Natural killer cell (primary cell): ENCODE data around the gene GRB10. TPM values are rescaled to one million over a fixed set of nuclear protein-coding genes. Genes with fewer than 3 reads are reported as not detected.

Experiments used
- ATAC-seq, 3 donors: fragments of 150-1000 bp in 2 of 3; fragments of 200-7000 bp in 1 of 3; cut with Tn5 transposase; 1 replicate in 1 of 3; 2 replicates in 2 of 3; pipeline ENCODE4 v1.10.0; 2021; ENCODE audit warnings: mild to moderate bottlenecking in 2 of 3, moderate library complexity in 2 of 3
- DNase-seq, 2 donors: peaks; one replicate each; pipeline versions ENCODE4 v3.0.0 to v3.0.0-alpha.2; 2013 to 2021; ENCODE audit warnings: mixed read lengths in 1 of 2
- H3K27ac ChIP-seq: one replicate; pipeline ENCODE4 v1.5.1; 2013; ENCODE audit warnings: mild to moderate bottlenecking, low read length
- H3K27me3 ChIP-seq: one replicate; pipeline ENCODE4 v1.6.1; 2013; ENCODE audit warnings: low read length; ENCODE audit not compliant: control insufficient read depth, insufficient read depth
- H3K36me3 ChIP-seq: one replicate; pipeline ENCODE4 v1.6.1; 2013; ENCODE audit warnings: low read length; ENCODE audit not compliant: control insufficient read depth, insufficient read depth
- H3K4me1 ChIP-seq: one replicate; pipeline ENCODE4 v1.6.1; 2013; ENCODE audit warnings: low read length; ENCODE audit not compliant: control insufficient read depth, insufficient read depth
- H3K4me3 ChIP-seq: one replicate; pipeline ENCODE4 v1.5.1; 2013; ENCODE audit warnings: low read length
- H3K9me3 ChIP-seq: one replicate; pipeline ENCODE4 v1.6.1; 2013; ENCODE audit warnings: low read length; ENCODE audit not compliant: control insufficient read depth, insufficient read depth
- H3K27ac Mint-ChIP-seq, 2 donors: one replicate each; pipeline ENCODE4 v1.8.0; 2022; ENCODE audit warnings: mild to moderate bottlenecking in 2 of 2, mixed read lengths in 2 of 2, moderate library complexity in 1 of 2
- H3K27me3 Mint-ChIP-seq, 2 donors: one replicate each; pipeline ENCODE4 v1.8.0; 2022; ENCODE audit warnings: low read depth in 2 of 2, mixed read lengths in 2 of 2
- H3K36me3 Mint-ChIP-seq: one replicate; pipeline ENCODE4 v1.8.0; 2022; ENCODE audit warnings: mixed read lengths
- H3K4me1 Mint-ChIP-seq, 2 donors: one replicate each; pipeline ENCODE4 v1.8.0; 2022; ENCODE audit warnings: mixed read lengths in 2 of 2
- H3K4me3 Mint-ChIP-seq: one replicate; pipeline ENCODE4 v1.8.0; 2022; ENCODE audit warnings: mild to moderate bottlenecking, moderate library complexity, mixed read lengths
- H3K9me3 Mint-ChIP-seq, 2 donors: one replicate each; pipeline ENCODE4 v1.8.0; 2022; ENCODE audit warnings: mixed read lengths in 2 of 2
- WGBS: methylation state at CpG from one replicate; pipeline ENCODE4 v1.1.7; 2013; ENCODE audit warnings: missing lambda C conversion rate; ENCODE audit not compliant: insufficient coverage; 5-methylcytosine and 5-hydroxymethylcytosine counted together
- intact Hi-C: fragments of 100-400 bp; cut with micrococcal nuclease; formaldehyde crosslinking; loops from one replicate; pipeline ENCODE4 v1.14.2; 2022
- total RNA-seq, 4 donors: library from RNA; stranded (reverse); fragments of 120-200 nt in 1 of 4; gene quantifications; one replicate each; pipeline versions ENCODE4 v1.2.3 to v1.2.4, GENCODE V29; 2013 to 2022
- TF ChIP-seq, protein P1 (sequence below): fragments of 200-600 bp; IDR thresholded peaks from one replicate; pipeline ENCODE4 v1.8.0; 2022; ENCODE audit warnings: antibody characterized with exemption

Gene GRB10
- total RNA-seq, 3 donors from 2014 or later (not counting 1 experiment from before 2014, with no cell fraction given) = 0.16 to 24.4 (median 1.4) TPM

DNA sequence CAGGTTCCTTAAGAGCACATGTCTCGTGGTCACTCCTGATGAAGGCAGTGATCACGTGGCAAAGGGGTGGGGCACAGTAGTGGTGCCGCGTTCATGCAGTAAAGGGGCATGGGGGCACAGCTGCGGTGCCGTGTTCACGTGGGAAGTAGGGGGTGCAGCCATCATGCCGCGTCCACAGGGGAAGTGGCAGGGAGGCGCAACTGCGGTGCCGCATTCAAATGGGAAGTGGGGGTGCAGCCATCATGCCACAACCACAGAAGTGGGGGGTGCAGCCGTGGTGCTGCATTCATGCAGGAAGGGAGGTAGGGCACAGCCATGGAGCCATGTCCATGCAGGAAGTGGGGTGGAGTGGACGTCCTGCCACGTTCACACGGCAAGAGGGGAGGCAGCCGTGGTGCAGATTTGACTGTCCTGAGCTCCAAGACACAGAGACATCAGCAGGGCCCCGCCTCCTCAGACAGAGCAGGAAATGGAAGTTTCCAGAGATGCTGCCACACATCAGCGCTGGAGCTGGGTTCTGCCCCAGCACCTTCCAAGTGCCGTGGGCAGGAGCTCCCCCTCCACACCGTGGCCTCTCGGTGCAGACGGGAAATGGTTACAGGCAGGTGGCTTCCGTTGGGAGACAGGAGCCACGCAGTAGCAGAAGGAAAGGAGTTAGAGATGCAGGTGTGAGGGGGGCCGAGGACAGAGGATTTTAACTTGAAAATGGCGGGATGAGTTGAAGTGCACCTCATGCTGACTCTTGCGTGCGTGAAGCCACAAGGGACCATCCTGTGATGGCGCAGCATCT lies 122.5 kb downstream of the GRB10 start:
- H3K27ac ChIP-seq = no peak overlapping the region
- H3K4me1 Mint-ChIP-seq = peaks cover 42 to 43% of the 10 kb centered on the region in 2 donors
- H3K27ac Mint-ChIP-seq = peak overlapping the region; percentile 85 to 87
- peak overlapping the region; percentile 8 for H3K4me3 ChIP-seq
- no peaks in the 10 kb centered on the region for H3K9me3 ChIP-seq
- TF ChIP-seq, protein P1, sequence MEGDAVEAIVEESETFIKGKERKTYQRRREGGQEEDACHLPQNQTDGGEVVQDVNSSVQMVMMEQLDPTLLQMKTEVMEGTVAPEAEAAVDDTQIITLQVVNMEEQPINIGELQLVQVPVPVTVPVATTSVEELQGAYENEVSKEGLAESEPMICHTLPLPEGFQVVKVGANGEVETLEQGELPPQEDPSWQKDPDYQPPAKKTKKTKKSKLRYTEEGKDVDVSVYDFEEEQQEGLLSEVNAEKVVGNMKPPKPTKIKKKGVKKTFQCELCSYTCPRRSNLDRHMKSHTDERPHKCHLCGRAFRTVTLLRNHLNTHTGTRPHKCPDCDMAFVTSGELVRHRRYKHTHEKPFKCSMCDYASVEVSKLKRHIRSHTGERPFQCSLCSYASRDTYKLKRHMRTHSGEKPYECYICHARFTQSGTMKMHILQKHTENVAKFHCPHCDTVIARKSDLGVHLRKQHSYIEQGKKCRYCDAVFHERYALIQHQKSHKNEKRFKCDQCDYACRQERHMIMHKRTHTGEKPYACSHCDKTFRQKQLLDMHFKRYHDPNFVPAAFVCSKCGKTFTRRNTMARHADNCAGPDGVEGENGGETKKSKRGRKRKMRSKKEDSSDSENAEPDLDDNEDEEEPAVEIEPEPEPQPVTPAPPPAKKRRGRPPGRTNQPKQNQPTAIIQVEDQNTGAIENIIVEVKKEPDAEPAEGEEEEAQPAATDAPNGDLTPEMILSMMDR = no peak
- WGBS = 25% methylated on average over 30 of the region's 30 CpGs
- intact Hi-C loops = no loop called here
- ATAC-seq (peak; percentile 49 to 57 (median 53)), DNase-seq (peak; percentile 30 to 62)
- peak overlapping the region; percentile 95 for H3K4me3 Mint-ChIP-seq
- H3K4me1 ChIP-seq = peaks cover 55% of the 10 kb centered on the region
- no peaks in the 10 kb centered on the region for H3K9me3 Mint-ChIP-seq
- H3K36me3 ChIP-seq = no peaks in the 10 kb centered on the region
- no peaks in the 10 kb centered on the region for H3K27me3 ChIP-seq
- peaks cover 0 to 5% of the 10 kb centered on the region in 2 donors for H3K27me3 Mint-ChIP-seq
- H3K36me3 Mint-ChIP-seq = no peaks in the 10 kb centered on the region

DNA sequence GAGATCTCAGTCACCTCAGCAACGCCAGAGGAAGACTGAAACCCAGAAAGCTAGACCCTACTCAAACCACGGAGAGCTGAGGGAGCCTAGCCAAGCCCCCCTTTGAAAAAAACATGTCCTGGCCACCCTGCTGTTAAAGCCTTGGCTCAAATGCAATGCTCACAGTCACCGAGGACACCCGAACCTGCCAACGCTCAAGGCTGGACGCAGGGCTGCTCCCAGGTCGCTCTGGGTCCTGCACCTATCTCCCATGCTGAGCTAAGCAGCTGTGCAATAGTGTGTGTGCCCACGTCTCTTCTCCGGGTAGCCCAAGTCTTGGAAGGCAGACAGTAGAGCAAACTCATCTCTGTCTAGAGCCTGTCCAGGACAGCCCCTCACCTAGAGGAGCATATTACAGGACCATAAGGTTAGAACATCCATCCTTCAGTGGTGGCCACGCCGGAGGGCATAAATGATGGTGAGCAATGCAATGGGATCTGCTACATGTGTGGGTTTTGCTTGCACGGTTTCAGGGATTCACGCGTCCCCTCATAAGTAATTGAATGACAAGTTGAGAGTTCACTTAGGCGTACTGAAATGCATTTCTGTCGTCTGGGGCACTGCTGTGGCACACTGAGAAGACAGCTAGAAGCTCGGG lies 123.2 kb downstream of the GRB10 start:
- DNase-seq (no peak), ATAC-seq (no peak)
- intact Hi-C loops = no loop called here
- Mint-ChIP-seq H3K27me3 (peaks cover 0 to 5% of the 10 kb centered on the region in 2 donors), H3K4me1 (peaks cover 42 to 43% of the 10 kb centered on the region in 2 donors), H3K27ac (peak overlapping the region; percentile 85 to 87), H3K36me3 (no peaks in the 10 kb centered on the region), H3K9me3 (no peaks in the 10 kb centered on the region), H3K4me3 (peak overlapping the region; percentile 95)
- Histone ChIP-seq H3K36me3 (no peaks in the 10 kb centered on the region), H3K9me3 (no peaks in the 10 kb centered on the region), H3K4me3 (no peak overlapping the region), H3K4me1 (peaks cover 53% of the 10 kb centered on the region), H3K27me3 (no peaks in the 10 kb centered on the region), H3K27ac (no peak overlapping the region)
- 91% methylated on average over 17 of the region's 17 CpGs for WGBS
- TF ChIP-seq, protein P1 = no peak

DNA sequence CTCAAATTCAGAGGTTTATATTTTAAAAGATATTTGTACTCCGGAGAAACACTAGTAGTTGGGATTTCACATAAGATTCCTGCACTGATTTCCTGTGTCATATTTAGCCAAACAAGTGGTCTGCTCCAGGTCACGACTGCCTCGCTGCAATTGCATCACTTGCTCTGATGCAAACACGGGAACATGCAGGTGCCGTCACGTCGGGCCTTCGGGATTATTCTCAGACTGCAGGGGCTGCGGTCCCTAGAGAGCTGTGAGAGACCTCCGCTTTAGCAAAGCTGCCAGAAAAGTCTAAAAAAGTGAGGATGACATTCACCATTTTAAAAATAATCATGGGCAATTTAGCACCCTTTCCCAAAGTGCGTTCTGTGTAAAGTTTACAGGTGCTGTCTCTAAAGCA lies 124.0 kb downstream of the GRB10 start:
- H3K36me3 Mint-ChIP-seq = no peaks in the 10 kb centered on the region
- Histone ChIP-seq H3K4me1 (peaks cover 45% of the 10 kb centered on the region), H3K27ac (no peak overlapping the region), H3K9me3 (no peaks in the 10 kb centered on the region), H3K27me3 (no peaks in the 10 kb centered on the region), H3K4me3 (no peak overlapping the region), H3K36me3 (no peaks in the 10 kb centered on the region)
- no peak overlapping the region for H3K4me3 Mint-ChIP-seq
- TF ChIP-seq, protein P1 = no peak
- H3K27me3 Mint-ChIP-seq = peaks cover 0 to 5% of the 10 kb centered on the region in 2 donors
- 94% methylated on average over 11 of the region's 11 CpGs for WGBS
- ATAC-seq (no peak), DNase-seq (no peak)
- intact Hi-C loops = no loop called here
- no peaks in the 10 kb centered on the region for H3K9me3 Mint-ChIP-seq
- peaks cover 42 to 43% of the 10 kb centered on the region in 2 donors for H3K4me1 Mint-ChIP-seq
- H3K27ac Mint-ChIP-seq = peak overlapping the region in 1 of 2 donors; percentile 85
